BLaER1 treated with 17β-estradiol and CSF1 and Interleukin-3, amounts not matched to agents 10 nM and 100 nM (cell line): ENCODE data around the gene TSPAN18.
"Not testable (repeated sequence)": the region's sequence is repeated elsewhere in the genome, so short reads cannot be mapped to it uniquely, and the experiment has no call there.

Experiments used
- H3K27ac ChIP-seq, 11 experiments: shearing (Covaris generic); formaldehyde crosslinking; 2 replicates each; pipeline ENCODE4 v1.8.1; 2022
- H3K27me3 ChIP-seq, 11 experiments: shearing (Covaris generic); formaldehyde crosslinking; 2 replicates each; pipeline ENCODE4 v1.8.1; 2022
- H3K36me3 ChIP-seq, 11 experiments: shearing (Covaris generic); formaldehyde crosslinking; 2 replicates each; pipeline ENCODE4 v1.8.1; 2022
- H3K4me1 ChIP-seq, 10 experiments: shearing (Covaris generic); formaldehyde crosslinking; 2 replicates each; pipeline ENCODE4 v1.8.1; 2022
- H3K4me2 ChIP-seq, 11 experiments: shearing (Covaris generic); formaldehyde crosslinking; 2 replicates each; pipeline ENCODE4 v1.8.1; 2022
- H3K4me3 ChIP-seq, 10 experiments: shearing (Covaris generic); formaldehyde crosslinking; 2 replicates each; pipeline ENCODE4 v1.8.1; 2022
- H3K9ac ChIP-seq, 11 experiments: shearing (Covaris generic); formaldehyde crosslinking; 2 replicates each; pipeline ENCODE4 v1.8.1; 2022
- H3K9me3 ChIP-seq, 11 experiments: shearing (Covaris generic); formaldehyde crosslinking; replicated peaks in 1 of 11; 2 replicates each; pipeline ENCODE4 v1.8.1; 2022
- H4K20me1 ChIP-seq, 11 experiments: shearing (Covaris generic); formaldehyde crosslinking; 2 replicates each; pipeline ENCODE4 v1.8.1; 2022
- Cebpa-rat ChIP-seq, 11 experiments: shearing (Covaris generic); IDR thresholded peaks; 2 replicates each; pipeline ENCODE4 v1.8.1; 2022

Gene TSPAN18

GRCh38 chr11:44871682-44872081 lies 144.9 kb downstream of the TSPAN18 start:
- not testable (repeated sequence) for H3K4me3 ChIP-seq, H3K27ac ChIP-seq, H3K36me3 ChIP-seq, H3K9ac ChIP-seq, H3K9me3 ChIP-seq
- H3K4me2 ChIP-seq = peak overlapping the region in 4 of 11 experiments; percentile 15 to 57 (median 26); a peak in 6 of 22 replicates
- H3K27me3 ChIP-seq = peaks cover 0 to 42% (median 0%) of the 10 kb centered on the region in 11 experiments; a peak in 7 of 22 replicates
- peaks cover 0 to 14% (median 6%) of the 10 kb centered on the region in 10 experiments; a peak in 10 of 20 replicates for H3K4me1 ChIP-seq
- H4K20me1 ChIP-seq = peaks cover 0 to 44% (median 0%) of the 10 kb centered on the region in 11 experiments; a peak in 6 of 22 replicates
- TF ChIP-seq Cebpa-rat (IDR thresholded peaks at IDR 0.05) = peak in 4 of 11 experiments; percentile 17 to 32 (median 20); a peak in 2 of 22 replicates

- Histone ChIP-seq H3K4me3 (no peak overlapping the region), H3K36me3 (no peaks in the 10 kb centered on the region), H3K4me1 (peaks cover 2 to 22% (median 9%) of the 10 kb centered on the region in 10 experiments; a peak in 14 of 20 replicates), H3K9me3 (peaks cover 0 to 8% (median 0%) of the 10 kb centered on the region in 11 experiments; a peak in 8 of 22 replicates), H3K9ac (no peak overlapping the region), H3K27me3 (peaks cover 0 to 42% (median 0%) of the 10 kb centered on the region in 11 experiments; a peak in 6 of 22 replicates), H4K20me1 (peaks cover 0 to 48% (median 0%) of the 10 kb centered on the region in 11 experiments; a peak in 4 of 22 replicates), H3K4me2 (no peak overlapping the region), H3K27ac (no peak overlapping the region)
- TF ChIP-seq Cebpa-rat (IDR thresholded peaks at IDR 0.05) = no peak
Observed at GRCh38 chr11:44872556-44872955, 145.8 kb downstream of the TSPAN18 start.

- Histone ChIP-seq H4K20me1 (peaks cover 0 to 44% (median 0%) of the 10 kb centered on the region in 11 experiments; a peak in 3 of 22 replicates), H3K27ac (no peak overlapping the region), H3K4me2 (no peak overlapping the region), H3K27me3 (peaks cover 0 to 42% (median 0%) of the 10 kb centered on the region in 11 experiments; a peak in 7 of 22 replicates), H3K4me3 (no peak overlapping the region), H3K36me3 (no peaks in the 10 kb centered on the region), H3K4me1 (peaks cover 4 to 32% (median 17%) of the 10 kb centered on the region in 10 experiments; a peak in 17 of 20 replicates), H3K9me3 (peaks cover 0 to 8% (median 0%) of the 10 kb centered on the region in 11 experiments; a peak in 8 of 22 replicates), H3K9ac (no peak overlapping the region)
- TF ChIP-seq Cebpa-rat (IDR thresholded peaks at IDR 0.05) = no peak
Observed at GRCh38 chr11:44873537-44873936, 146.8 kb downstream of the TSPAN18 start.

GRCh38 chr11:44874284-44874683 lies 147.5 kb downstream of the TSPAN18 start:
- no peak for TF ChIP-seq Cebpa-rat (IDR thresholded peaks at IDR 0.05)
- Histone ChIP-seq H3K4me1 (peaks cover 4 to 35% (median 17%) of the 10 kb centered on the region in 10 experiments; a peak in 17 of 20 replicates), H3K36me3 (no peaks in the 10 kb centered on the region), H3K27me3 (peaks cover 0 to 39% (median 0%) of the 10 kb centered on the region in 11 experiments; a peak in 6 of 22 replicates), H3K9ac (no peak overlapping the region), H4K20me1 (peaks cover 0 to 36% (median 0%) of the 10 kb centered on the region in 11 experiments; a peak in 2 of 22 replicates), H3K27ac (no peak overlapping the region), H3K4me3 (no peak overlapping the region), H3K9me3 (peaks cover 0 to 8% (median 0%) of the 10 kb centered on the region in 11 experiments; a peak in 8 of 22 replicates), H3K4me2 (no peak overlapping the region)

- no peaks in the 10 kb centered on the region for H3K36me3 ChIP-seq
- H3K9me3 ChIP-seq = peaks cover 0 to 8% (median 0%) of the 10 kb centered on the region in 11 experiments; a peak in 8 of 22 replicates
- H3K4me1 ChIP-seq = peaks cover 4 to 31% (median 17%) of the 10 kb centered on the region in 10 experiments; a peak in 17 of 20 replicates
- TF ChIP-seq Cebpa-rat (IDR thresholded peaks at IDR 0.05) = no peak
- H3K27ac ChIP-seq = no peak overlapping the region
- H3K4me2 ChIP-seq = no peak overlapping the region
- peaks cover 0 to 39% (median 0%) of the 10 kb centered on the region in 11 experiments; a peak in 4 of 22 replicates for H4K20me1 ChIP-seq
- no peak overlapping the region for H3K4me3 ChIP-seq
- H3K9ac ChIP-seq = no peak overlapping the region
- peaks cover 0 to 42% (median 0%) of the 10 kb centered on the region in 11 experiments; a peak in 6 of 22 replicates for H3K27me3 ChIP-seq
Observed at GRCh38 chr11:44875037-44875436, 148.3 kb downstream of the TSPAN18 start.

- no peak for TF ChIP-seq Cebpa-rat (IDR thresholded peaks at IDR 0.05)
Observed at GRCh38 chr11:44876194-44876723, 149.5 kb downstream of the TSPAN18 start.

GRCh38 chr11:44876906-44877305 lies 150.1 kb downstream of the TSPAN18 start:
- Histone ChIP-seq H3K4me2 (0 out of 22 replicates have a peak overlapping the region, but pooled peaks of 1 of the 11 experiments have one; percentile 45), H3K27ac (no peak overlapping the region), H3K9ac (no peak overlapping the region), H3K9me3 (no peaks in the 10 kb centered on the region), H3K27me3 (peaks cover 0 to 53% (median 5%) of the 10 kb centered on the region in 11 experiments; a peak in 14 of 22 replicates), H3K36me3 (no peaks in the 10 kb centered on the region), H3K4me1 (peaks cover 0 to 21% (median 12%) of the 10 kb centered on the region in 10 experiments; a peak in 16 of 20 replicates), H4K20me1 (peaks cover 0 to 49% (median 0%) of the 10 kb centered on the region in 11 experiments; a peak in 5 of 22 replicates), H3K4me3 (no peak overlapping the region)
- TF ChIP-seq Cebpa-rat (IDR thresholded peaks at IDR 0.05) = no peak

More at GRCh38 chr11:44876194-44876723, 149.5 kb downstream of the TSPAN18 start:
- H3K36me3 ChIP-seq = no peaks in the 10 kb centered on the region
- no peak overlapping the region for H3K4me2 ChIP-seq
- H4K20me1 ChIP-seq = peaks cover 0 to 49% (median 0%) of the 10 kb centered on the region in 11 experiments; a peak in 5 of 22 replicates
- peaks cover 4 to 25% (median 17%) of the 10 kb centered on the region in 10 experiments; a peak in 17 of 20 replicates for H3K4me1 ChIP-seq
- no peak overlapping the region for H3K9ac ChIP-seq
- no peak overlapping the region for H3K4me3 ChIP-seq
- H3K27ac ChIP-seq = no peak overlapping the region
- H3K9me3 ChIP-seq = peaks cover 0 to 2% (median 0%) of the 10 kb centered on the region in 11 experiments; a peak in 8 of 22 replicates
- peaks cover 0 to 50% (median under 1%) of the 10 kb centered on the region in 11 experiments; a peak in 8 of 22 replicates for H3K27me3 ChIP-seq

- Histone ChIP-seq H3K9me3 (no peaks in the 10 kb centered on the region), H3K4me2 (peak overlapping the region; percentile 18 to 67 (median 54); a peak in 21 of 22 replicates), H4K20me1 (peaks cover 0 to 48% (median 0%) of the 10 kb centered on the region in 11 experiments; a peak in 5 of 22 replicates), H3K9ac (peak overlapping the region in 1 of 11 experiments; percentile 4; a peak in 1 of 22 replicates), H3K36me3 (no peaks in the 10 kb centered on the region), H3K27me3 (peaks cover 0 to 62% (median 15%) of the 10 kb centered on the region in 11 experiments; a peak in 17 of 22 replicates), H3K4me1 (peaks cover 0 to 24% (median 15%) of the 10 kb centered on the region in 10 experiments; a peak in 16 of 20 replicates), H3K4me3 (no peak overlapping the region), H3K27ac (no peak overlapping the region)
- TF ChIP-seq Cebpa-rat (IDR thresholded peaks at IDR 0.05) = no peak
Observed at GRCh38 chr11:44877571-44878497, 151.1 kb downstream of the TSPAN18 start.
